Chondrocyte (in vitro differentiated cells): ENCODE results near the gene MRPL34. TPM values are rescaled to one million over a fixed set of nuclear protein-coding genes. Genes with fewer than 3 reads are reported as not detected.

Experiments
- DNase-seq: peaks from one replicate; pipeline ENCODE4 v3.0.0; 2021; ENCODE audit warnings: mixed read lengths, low spot score
- H3K27ac Mint-ChIP-seq: one replicate; pipeline ENCODE4 v1.8.0; 2021; ENCODE audit warnings: mild to moderate bottlenecking, moderate library complexity, mixed read lengths; ENCODE audit not compliant: unreplicated experiment
- H3K27me3 Mint-ChIP-seq: 2 replicates; pipeline ENCODE4 v1.8.0; 2021; ENCODE audit warnings: low read depth, mixed read lengths
- H3K36me3 Mint-ChIP-seq: 2 replicates; pipeline ENCODE4 v1.8.0; 2021; ENCODE audit warnings: low read depth, mixed read lengths
- H3K4me1 Mint-ChIP-seq: 2 replicates; pipeline ENCODE4 v1.8.0; 2021; ENCODE audit warnings: low read depth, mild to moderate bottlenecking, mixed read lengths
- H3K4me3 Mint-ChIP-seq: one replicate; pipeline ENCODE4 v1.8.0; 2021; ENCODE audit warnings: mild to moderate bottlenecking, moderate library complexity, mixed read lengths; ENCODE audit not compliant: unreplicated experiment
- H3K9me3 Mint-ChIP-seq: 2 replicates; pipeline ENCODE4 v1.8.0; 2021; ENCODE audit warnings: low read depth, mixed read lengths
- CTCF ChIP-seq: fragments of 200-600 bp; sonication (generic); IDR thresholded peaks from 2 replicates; pipeline ENCODE4 v1.5.0; 2021; ENCODE audit warnings: antibody characterized with exemption, mild to moderate bottlenecking, moderate library complexity
- total RNA-seq: library from RNA; stranded (reverse); gene quantifications from 3 replicates; pipeline ENCODE4 v1.2.1, GENCODE V29; 2021

The MRPL34 gene
- total RNA-seq, 1 donor from 2014 or later, result 56.6 TPM

GRCh38 chr19:17303940-17304267 is 1.8 kb upstream of the MRPL34 start:
- Mint-ChIP-seq H3K27ac (no peak overlapping the region), H3K4me1 (peaks cover 32% of the 10 kb centered on the region), H3K4me3 (peak overlapping the region; percentile 57)

GRCh38 chr19:17304386-17305215 is 1.1 kb upstream of the MRPL34 start:
- Mint-ChIP-seq H3K27ac (peak overlapping the region; percentile 95), H3K27me3 (no peaks in the 10 kb centered on the region), H3K36me3 (no peaks in the 10 kb centered on the region), H3K4me3 (peak overlapping the region; percentile 84), H3K4me1 (peaks cover 38% of the 10 kb centered on the region), H3K9me3 (no peaks in the 10 kb centered on the region)
- no peak for DNase-seq
- TF ChIP-seq CTCF, result no peak

More at GRCh38 chr19:17303940-17304267, 1.8 kb upstream of the MRPL34 start:
- no peak for TF ChIP-seq CTCF
- DNase-seq, result no peak
- no peaks in the 10 kb centered on the region for H3K36me3 Mint-ChIP-seq
- H3K27me3 Mint-ChIP-seq, result no peaks in the 10 kb centered on the region
- no peaks in the 10 kb centered on the region for H3K9me3 Mint-ChIP-seq

GRCh38 chr19:17305216-17305516 is 506 bp upstream of the MRPL34 start:
- H3K9me3 Mint-ChIP-seq, result no peaks in the 10 kb centered on the region

GRCh38 chr19:17306285-17306714 is 628 bp downstream of the MRPL34 start:
- H3K4me3 Mint-ChIP-seq, result peak overlapping the region; percentile 84
- no peaks in the 10 kb centered on the region for H3K27me3 Mint-ChIP-seq
- no peaks in the 10 kb centered on the region for H3K36me3 Mint-ChIP-seq
- H3K27ac Mint-ChIP-seq, result peak overlapping the region; percentile 95
- peaks cover 51% of the 10 kb centered on the region for H3K4me1 Mint-ChIP-seq
- TF ChIP-seq CTCF, result no peak
- H3K9me3 Mint-ChIP-seq, result no peaks in the 10 kb centered on the region
- no peak for DNase-seq

More at GRCh38 chr19:17305216-17305516, 506 bp upstream of the MRPL34 start:
- no peak for TF ChIP-seq CTCF
- Mint-ChIP-seq H3K27me3 (no peaks in the 10 kb centered on the region), H3K4me3 (peak overlapping the region; percentile 84), H3K4me1 (peaks cover 40% of the 10 kb centered on the region), H3K36me3 (no peaks in the 10 kb centered on the region), H3K27ac (peak overlapping the region; percentile 95)
- peak; percentile 99 for DNase-seq

GRCh38 chr19:17307876-17308377 is 2.3 kb downstream of the MRPL34 start:
- peaks cover 65% of the 10 kb centered on the region for H3K4me1 Mint-ChIP-seq
- no peak overlapping the region for H3K4me3 Mint-ChIP-seq
- no peak for DNase-seq
- no peaks in the 10 kb centered on the region for H3K27me3 Mint-ChIP-seq
- H3K9me3 Mint-ChIP-seq, result no peaks in the 10 kb centered on the region
- peak overlapping the region; percentile 8 for H3K27ac Mint-ChIP-seq
- peaks cover 2% of the 10 kb centered on the region for H3K36me3 Mint-ChIP-seq
- TF ChIP-seq CTCF, result no peak
